Measurements from ENCODE around the gene KCND1.

DNA sequence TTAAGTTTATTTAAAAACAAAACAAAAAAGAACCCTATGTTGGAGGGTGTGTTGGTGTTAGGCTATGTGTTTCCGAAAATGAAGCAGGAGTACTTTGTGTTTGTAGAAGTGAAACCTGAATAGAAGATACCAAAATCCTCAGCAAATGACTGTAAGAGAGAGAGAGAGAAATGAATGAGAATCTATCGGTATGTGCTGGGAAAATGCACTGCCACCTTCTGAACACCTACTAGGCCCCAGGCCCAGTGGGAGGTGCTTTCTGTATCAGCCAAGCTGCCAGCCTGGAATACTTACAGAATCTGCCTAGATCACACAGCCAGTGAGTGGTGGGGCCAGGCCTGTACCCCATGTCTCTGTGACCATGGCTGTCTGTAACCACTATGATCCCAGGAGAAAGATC, 37.9 kb downstream of the KCND1 start:
- TF ChIP-seq, protein P1, sequence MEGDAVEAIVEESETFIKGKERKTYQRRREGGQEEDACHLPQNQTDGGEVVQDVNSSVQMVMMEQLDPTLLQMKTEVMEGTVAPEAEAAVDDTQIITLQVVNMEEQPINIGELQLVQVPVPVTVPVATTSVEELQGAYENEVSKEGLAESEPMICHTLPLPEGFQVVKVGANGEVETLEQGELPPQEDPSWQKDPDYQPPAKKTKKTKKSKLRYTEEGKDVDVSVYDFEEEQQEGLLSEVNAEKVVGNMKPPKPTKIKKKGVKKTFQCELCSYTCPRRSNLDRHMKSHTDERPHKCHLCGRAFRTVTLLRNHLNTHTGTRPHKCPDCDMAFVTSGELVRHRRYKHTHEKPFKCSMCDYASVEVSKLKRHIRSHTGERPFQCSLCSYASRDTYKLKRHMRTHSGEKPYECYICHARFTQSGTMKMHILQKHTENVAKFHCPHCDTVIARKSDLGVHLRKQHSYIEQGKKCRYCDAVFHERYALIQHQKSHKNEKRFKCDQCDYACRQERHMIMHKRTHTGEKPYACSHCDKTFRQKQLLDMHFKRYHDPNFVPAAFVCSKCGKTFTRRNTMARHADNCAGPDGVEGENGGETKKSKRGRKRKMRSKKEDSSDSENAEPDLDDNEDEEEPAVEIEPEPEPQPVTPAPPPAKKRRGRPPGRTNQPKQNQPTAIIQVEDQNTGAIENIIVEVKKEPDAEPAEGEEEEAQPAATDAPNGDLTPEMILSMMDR (IDR thresholded peaks at IDR 0.05) = no peak
- TF ChIP-seq POLR2A (IDR thresholded peaks at IDR 0.05) (no peak), POLR2AphosphoS5 (IDR thresholded peaks at IDR 0.05) (no peak)

Measured in stomach (tissue), 4 donors.